SK-MEL-5 (cell line): ENCODE measurements around the gene CUL1. TPM values are rescaled to one million over a fixed set of nuclear protein-coding genes. Genes with fewer than 3 reads are reported as not detected.

Experiments used
- DNase-seq: peaks from one replicate; pipeline ENCODE4 v3.0.0-alpha.2; 2016; ENCODE audit warnings: low read depth, low spot score
- in situ Hi-C: cut with HindIII; loops from 2 replicates; pipeline ENCODE4 v1.10.0; 2016; ENCODE audit warnings: low sequenced_read_pairs, high pct_unique_total_duplicates, low pct_unique_long_range_greater_than_20kb
- small RNA-seq, 2 experiments: library from RNA; depleted of rRNA; stranded (forward); fragments of <200 nt; gene quantifications; one replicate each; pipeline ENCODE3, GENCODE V24; 2014
- total RNA-seq: library from RNA; depleted of rRNA; stranded (reverse); fragments of >200 nt; shearing (Covaris generic); gene quantifications from 2 replicates; pipeline ENCODE4 v1.2.3, GENCODE V29; 2014; rRNA removed

Gene CUL1
- total RNA-seq, 1 experiment from 2014 or later, result 68.6 TPM

DNA sequence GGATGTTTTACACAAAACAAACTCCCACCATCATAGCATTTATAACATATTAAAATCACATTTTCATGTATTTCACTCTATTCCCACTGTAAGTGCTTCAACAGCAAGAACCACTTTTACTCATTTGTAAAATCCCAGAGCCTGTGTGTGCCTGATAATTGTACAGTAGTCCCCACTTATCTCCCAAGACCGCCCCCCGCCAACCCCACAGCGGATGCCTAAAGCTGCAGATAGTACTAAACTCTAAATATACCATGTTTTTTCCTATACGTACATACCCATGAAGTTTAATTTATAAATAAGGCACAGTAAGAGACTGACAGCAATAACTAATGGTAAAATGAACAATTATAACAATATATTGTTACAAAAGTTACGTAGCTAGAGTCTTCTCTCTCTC lies 151.9 kb downstream of the CUL1 start:
- in situ Hi-C loops, result no loop called here
- no peak for DNase-seq

Small RNAs within 50 kb of the gene (small RNA-seq; reads per million reads assigned to genes)
- 0 reads per million in 2 experiments for gene RNU7-20P

Other genes starting within 250 kb of the CUL1 start
- gene C7orf33, start 108.1 kb upstream of the CUL1 start, total RNA-seq, result not detected in 2 replicates
- gene EZH2, start 185.4 kb downstream of the CUL1 start, total RNA-seq, result 13.4 and 16.7 TPM in 2 replicates